Activated naive CD4-positive, alpha-beta T cell treated with Interleukin-2 at 50 U/mL for 16 hours (primary cell): ENCODE measurements around the gene SMARCA4.
"Not testable (repeated sequence)": the region's sequence is repeated elsewhere in the genome, so short reads cannot be mapped to it uniquely, and the experiment has no call there.

Experiments
- DNase-seq: peaks from one replicate; pipeline ENCODE4 v3.0.0-alpha.2; 2020

SMARCA4 gene

GRCh38 chr19:11041194-11041593, 80.4 kb downstream of the SMARCA4 start:
- DNase-seq, result no peak

GRCh38 chr19:11041966-11042627, 81.3 kb downstream of the SMARCA4 start:
- DNase-seq, result no peak

DNA sequence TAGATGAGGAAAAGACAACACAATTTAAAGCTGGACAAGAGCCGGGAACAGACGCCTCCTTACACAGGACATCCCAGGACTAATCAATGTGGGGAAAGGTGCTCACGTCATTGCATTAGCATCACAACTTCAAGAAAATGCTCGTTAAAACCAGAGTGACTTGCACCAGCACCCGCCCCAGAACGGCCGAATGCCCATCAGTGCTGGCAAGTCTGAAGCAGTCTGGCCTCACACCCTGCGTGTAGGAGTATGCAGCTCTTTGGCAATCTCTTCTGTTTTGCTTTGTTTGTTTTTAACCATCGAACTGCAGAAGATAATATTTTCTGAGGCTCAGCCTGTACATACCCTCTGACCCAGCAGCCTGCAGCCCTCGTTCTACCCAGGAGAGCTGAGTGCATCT, 83.6 kb downstream of the SMARCA4 start:
- DNase-seq, result no peak

DNA sequence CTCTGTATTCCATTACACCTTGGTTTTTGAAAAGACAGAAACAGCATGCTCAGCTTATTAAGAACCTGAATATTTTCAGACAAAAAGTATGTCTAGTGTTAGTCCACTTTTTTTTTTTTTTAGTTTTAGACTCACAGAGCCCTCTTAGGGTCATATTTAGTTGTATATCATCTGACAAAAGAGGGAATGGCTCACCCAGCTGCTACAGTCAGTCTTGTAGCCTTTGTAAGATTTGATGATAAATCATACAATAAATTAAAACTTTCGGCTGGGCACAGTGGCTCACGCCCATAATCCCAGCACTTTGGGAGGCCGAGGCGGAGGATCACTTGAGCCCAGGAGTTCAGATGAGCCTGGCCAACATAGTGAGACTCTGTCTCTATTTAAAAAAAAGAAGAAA, 84.7 kb downstream of the SMARCA4 start:
- no peak for DNase-seq

DNA sequence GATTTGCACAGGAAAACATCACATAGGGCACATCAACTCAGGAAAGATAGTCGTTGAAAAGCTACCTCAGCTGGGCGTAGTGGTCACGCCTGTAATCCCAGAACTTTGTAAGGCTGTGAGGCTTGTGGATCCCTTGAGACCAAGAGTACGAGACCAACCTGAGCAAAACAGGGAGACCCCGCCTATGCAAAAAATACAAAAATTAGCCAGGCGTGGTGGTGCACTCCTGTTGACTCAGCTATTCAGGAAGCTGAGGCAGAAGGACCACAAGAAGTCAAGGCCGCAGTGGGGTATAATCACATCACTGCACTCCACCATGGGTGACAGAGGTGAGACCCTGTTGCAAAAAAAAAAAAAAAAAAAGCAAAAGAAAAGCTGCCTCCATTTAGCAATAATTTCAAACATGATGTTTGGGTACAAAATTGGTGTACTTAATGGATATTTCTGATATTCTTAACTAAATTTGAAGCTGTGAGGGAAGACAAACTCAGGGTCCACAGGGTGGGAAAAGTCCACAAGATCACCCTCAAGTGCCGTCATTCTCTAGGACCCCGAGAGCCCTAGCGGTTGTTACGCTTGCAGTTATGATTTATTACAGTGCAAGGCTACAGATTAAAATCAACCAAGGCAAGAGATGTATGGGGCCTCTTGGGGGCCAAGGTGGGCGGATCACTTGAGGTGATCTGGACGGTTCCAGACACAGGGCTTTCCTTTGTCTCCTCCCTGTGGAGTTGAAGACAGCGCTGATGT, 86.0 kb downstream of the SMARCA4 start:
- DNase-seq, result no peak

DNA sequence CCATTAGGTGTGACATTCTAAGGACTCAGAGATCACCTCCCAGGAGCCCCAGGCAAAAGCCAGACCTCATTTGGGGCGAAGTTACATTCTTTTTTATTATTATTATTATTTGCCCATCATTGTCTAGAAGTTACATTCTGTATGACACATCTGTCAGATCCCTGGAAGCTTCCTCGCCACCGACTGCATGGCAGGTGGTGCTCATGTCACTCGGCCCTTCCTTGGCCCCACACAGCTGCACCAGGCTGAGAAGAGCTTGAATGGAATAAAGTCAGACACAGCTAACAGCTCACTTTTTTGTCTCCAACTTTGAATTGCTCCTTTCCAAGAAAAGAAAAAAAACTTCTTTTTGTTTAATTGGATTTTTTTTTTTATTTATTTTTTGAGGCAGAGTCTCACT, 87.0 kb downstream of the SMARCA4 start:
- no peak for DNase-seq

DNA sequence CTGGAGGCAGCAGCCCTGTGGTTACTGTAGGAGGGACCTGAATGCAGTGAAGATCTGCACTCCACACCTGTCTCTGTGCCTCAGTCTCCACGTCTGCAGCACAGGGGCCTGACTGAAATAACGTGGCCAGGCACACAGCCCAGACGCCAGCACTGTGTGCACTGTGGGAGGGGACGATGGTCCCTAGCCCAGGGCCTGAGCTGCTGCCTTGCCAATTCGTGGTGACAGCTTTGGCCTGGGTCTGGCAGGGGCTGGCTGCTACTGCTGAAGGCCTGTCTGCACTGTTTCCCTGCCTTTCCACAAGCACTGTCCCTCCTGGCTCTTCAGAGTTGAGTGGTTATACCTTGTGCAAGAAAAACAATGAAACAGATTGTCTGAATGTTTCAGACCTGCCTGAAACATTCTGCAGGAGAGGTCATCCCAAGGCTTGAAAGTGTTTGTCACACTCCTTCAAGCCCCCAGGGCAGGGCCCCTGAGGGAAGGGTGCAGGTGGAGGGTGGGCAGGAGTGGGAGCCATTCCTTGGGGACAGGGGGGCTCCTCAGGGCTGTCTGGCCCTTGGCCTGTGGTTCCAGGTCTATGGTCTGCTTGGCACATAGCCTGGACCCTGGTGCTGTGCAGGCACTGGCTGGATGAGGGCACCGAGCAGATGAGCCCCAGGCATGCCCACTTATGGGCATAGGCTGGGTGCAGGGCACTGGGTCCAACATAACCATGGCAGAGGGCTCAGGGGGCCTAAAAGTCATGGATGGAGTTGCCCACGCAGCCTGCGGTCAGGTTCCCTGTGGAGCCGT, 89.7 kb downstream of the SMARCA4 start:
- no peak for DNase-seq

- no peak for DNase-seq
Observed at GRCh38 chr19:11053817-11054195, 93.0 kb downstream of the SMARCA4 start.

DNA sequence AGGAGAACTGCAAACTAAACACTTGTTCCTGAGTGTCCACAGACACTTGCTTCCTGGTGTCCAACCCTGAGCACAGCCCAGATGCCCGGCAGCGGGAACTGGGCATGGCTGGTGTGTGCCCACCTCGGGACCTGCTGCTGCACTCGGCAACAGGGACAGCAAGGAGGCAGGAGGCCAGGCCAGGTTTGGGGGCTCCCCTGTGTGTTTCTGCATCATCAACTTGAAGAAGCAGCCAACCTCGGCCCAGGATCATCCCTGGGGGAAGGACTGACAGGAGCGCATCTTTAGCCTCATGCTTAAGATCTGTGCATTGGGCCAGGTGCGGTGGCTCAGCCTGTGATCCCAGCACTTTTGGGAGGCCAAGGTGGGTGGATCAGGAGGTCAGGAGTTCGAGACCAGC, 93.4 kb downstream of the SMARCA4 start:
- no peak for DNase-seq

- no peak for DNase-seq
Observed at GRCh38 chr19:11054628-11055027, 93.8 kb downstream of the SMARCA4 start.

GRCh38 chr19:11058246-11059030, 97.6 kb downstream of the SMARCA4 start:
- no peak for DNase-seq

DNA sequence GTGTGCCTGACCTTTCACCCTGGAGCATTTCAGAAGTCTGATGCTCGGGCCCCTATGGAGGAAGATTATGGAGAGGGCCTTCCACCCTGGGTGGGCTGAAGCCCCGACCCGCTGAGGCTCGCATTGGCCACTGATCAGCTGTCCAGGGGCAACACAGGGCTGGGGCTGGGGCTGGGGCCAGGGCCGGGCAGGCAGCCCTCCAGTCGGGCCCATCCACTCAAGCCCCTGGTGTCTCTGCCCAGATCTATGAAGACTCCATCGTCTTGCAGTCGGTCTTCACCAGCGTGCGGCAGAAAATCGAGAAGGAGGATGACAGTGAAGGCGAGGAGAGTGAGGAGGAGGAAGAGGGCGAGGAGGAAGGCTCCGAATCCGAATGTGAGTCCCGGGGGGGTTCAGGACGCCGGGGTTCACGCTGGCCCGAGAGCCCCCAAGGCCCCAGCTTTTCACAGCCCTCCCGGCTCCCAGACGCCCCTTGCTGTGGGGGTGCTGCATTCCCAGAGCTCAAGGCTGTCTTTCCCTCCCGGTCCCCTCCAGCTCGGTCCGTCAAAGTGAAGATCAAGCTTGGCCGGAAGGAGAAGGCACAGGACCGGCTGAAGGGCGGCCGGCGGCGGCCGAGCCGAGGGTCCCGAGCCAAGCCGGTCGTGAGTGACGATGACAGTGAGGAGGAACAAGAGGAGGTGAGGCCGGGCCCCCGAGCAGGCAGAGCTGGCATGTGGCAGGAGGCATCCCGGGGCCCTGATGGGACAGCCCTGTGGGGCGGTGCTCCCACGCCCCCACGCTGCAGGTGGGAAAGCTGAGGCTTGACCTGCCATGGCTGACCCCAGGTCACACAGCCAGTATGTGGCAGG, 98.9 kb downstream of the SMARCA4 start:
- DNase-seq, result no peak

GRCh38 chr19:11061952-11062351, 101.1 kb downstream of the SMARCA4 start:
- no peak for DNase-seq

- no peak for DNase-seq
Observed at GRCh38 chr19:11063434-11063833, 102.6 kb downstream of the SMARCA4 start.

DNA sequence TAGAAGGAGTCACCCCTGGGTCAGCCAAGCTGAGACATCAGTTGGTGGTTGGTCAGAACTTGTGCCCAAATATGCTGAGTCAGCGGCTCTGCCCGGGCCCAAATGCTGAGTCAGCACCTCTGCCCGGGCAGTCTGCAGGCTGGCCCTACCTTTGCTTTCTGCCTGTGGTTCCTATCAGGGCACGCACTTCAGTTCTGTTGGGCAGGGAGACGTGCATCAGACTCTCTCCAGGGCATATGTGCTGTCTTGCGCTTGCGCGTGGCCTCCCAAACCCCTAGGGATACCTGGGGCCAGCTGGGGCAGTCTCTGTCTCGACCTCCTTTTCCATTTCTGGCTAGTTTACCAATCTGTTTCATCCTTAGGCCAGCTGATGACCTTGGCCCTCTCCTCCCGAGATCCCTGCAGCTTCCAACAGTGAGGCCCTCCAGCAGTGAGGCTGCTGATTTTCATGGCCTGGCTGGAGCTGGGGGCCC, 104.0 kb downstream of the SMARCA4 start:
- no peak for DNase-seq

DNA sequence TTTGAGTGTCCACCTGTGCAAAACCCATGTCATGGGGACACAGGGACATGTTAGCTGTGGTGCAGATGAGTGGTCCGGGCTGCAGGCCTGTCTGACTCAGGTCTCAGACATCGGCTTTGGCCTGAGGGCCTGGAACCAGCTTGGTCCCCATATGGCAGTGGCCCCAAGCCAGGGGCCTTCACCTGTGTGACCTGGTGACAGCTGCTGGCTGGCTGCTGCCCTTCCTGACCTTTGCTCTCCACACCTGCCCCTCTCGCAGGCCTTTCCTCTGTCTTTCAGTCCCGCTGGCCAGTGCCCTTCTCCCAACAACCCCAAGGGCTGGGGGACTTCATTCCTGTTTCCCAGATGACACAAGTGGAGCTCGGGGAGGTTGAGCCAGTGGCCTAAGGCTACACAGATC, 105.5 kb downstream of the SMARCA4 start:
- DNase-seq, result no peak

- DNase-seq, result no peak
Observed at GRCh38 chr19:11067356-11068113, 106.7 kb downstream of the SMARCA4 start.

GRCh38 chr19:11069561-11069960, 108.7 kb downstream of the SMARCA4 start:
- DNase-seq, result no peak

DNA sequence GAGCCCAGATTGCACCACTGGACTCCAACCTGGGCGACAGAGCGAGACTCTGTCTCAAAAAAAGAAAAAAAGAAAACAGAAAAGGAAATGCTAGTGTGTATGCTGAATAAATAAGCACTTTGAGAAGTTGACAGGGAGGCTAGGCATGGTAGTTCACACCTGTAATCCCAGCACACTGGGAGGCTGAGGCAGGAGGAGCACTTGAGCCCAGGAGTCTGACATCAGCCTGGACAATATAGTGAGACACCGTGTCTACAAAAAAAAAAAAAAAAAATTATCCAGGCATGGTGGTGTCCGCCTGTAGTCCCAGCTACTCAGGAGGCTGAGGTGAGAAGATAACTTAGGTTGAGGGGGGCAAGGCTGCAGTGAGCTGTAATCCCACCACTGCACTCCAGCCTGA, 109.3 kb downstream of the SMARCA4 start:
- DNase-seq, result no peak

DNA sequence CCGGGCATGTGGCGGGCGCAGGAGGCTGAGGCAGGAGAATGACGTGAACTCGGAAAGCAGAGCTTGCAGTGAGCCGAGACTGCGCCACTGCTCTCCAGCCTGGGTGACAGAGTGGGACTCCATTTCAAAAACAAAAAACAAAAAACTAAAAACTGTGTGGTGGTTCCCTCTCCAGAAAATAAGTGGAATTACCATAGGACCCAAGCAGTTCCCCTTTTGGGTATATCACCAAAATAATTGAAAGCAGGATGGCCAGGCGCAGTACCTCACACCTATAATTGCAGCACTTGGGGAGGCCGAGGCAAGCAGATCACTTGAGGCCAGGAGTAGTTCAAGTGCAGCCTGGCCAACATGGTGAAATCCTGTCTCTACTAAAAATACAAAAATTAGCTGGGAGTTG, 112.7 kb downstream of the SMARCA4 start:
- no peak for DNase-seq

DNA sequence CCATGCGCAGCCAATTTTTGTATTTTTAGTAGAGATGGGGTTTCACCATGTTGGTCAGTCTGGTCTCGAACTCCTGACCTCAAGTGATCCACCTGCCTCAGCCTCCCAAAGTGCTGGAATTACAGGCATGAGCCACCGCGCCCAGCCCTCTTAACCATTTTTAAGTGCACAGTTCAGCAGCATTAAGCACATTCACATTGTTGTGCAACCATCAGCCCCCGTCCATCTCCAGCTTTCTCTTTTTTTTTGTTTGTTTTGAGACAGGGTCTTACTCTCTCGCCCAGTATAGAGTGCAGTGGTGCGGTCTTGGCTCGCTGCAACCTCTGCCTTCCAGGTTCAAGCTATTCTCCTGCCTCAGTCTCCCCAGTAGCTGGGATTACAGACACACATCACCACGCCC, 116.0 kb downstream of the SMARCA4 start:
- not testable (repeated sequence) for DNase-seq
